Measurements from ENCODE around the gene SMYD4. TPM values are rescaled to one million over a fixed set of nuclear protein-coding genes. Genes with fewer than 3 reads are reported as not detected.
A peak's percentile ranks its signal among the peaks of the same experiment; 100 is the strongest.

Gene SMYD4
- total RNA-seq, 2 donors from 2014 or later = 13.6 to 14.7 TPM

GRCh38 chr17:1758807-1759206 lies 70.9 kb downstream of the SMYD4 start:
- no peak for DNase-seq (ENCODE audit: low spot score)
- Histone ChIP-seq H3K27me3 (replicated peaks; ENCODE audit: insufficient read depth) (no peaks in the 10 kb centered on the region), H3K4me3 (no peak overlapping the region), H3K9me3 (no peaks in the 10 kb centered on the region), H3K27ac (peak overlapping the region; percentile 34 to 57), H3K4me1 (replicated peaks) (no peaks in the 10 kb centered on the region), H3K36me3 (no peaks in the 10 kb centered on the region)
- TF ChIP-seq POLR2A (IDR thresholded peaks at IDR 0.05) (no peak), CTCF (IDR thresholded peaks at IDR 0.05) (no peak), POLR2AphosphoS5 (IDR thresholded peaks at IDR 0.05) (no peak)
- 89% methylated on average over 15 of the region's 15 CpGs for WGBS
- intact Hi-C loops (cut with DNase I) = no loop called here

GRCh38 chr17:1755827-1756262 lies 73.9 kb downstream of the SMYD4 start:
- TF ChIP-seq POLR2A (IDR thresholded peaks at IDR 0.05) = no peak
- no peak for TF ChIP-seq POLR2AphosphoS5 (IDR thresholded peaks at IDR 0.05)
- TF ChIP-seq CTCF (IDR thresholded peaks at IDR 0.05) = no peak
- no peaks in the 10 kb centered on the region for H3K36me3 ChIP-seq
- H3K27me3 ChIP-seq (replicated peaks; ENCODE audit: insufficient read depth) = no peaks in the 10 kb centered on the region
- no peak for DNase-seq (ENCODE audit: low spot score)
- no peak overlapping the region for H3K4me3 ChIP-seq
- intact Hi-C loops (cut with DNase I) = no loop called here
- H3K4me1 ChIP-seq (replicated peaks) = no peaks in the 10 kb centered on the region
- no peaks in the 10 kb centered on the region for H3K9me3 ChIP-seq
- 57% methylated on average over 17 of the region's 17 CpGs for WGBS
- peak overlapping the region; percentile 10 to 62 for H3K27ac ChIP-seq

GRCh38 chr17:1755252-1755826 lies 74.4 kb downstream of the SMYD4 start:
- Histone ChIP-seq H3K9me3 (no peaks in the 10 kb centered on the region), H3K27ac (peak overlapping the region; percentile 10 to 62), H3K27me3 (replicated peaks; ENCODE audit: insufficient read depth) (no peaks in the 10 kb centered on the region), H3K4me1 (replicated peaks) (no peaks in the 10 kb centered on the region), H3K36me3 (no peaks in the 10 kb centered on the region), H3K4me3 (no peak overlapping the region)
- no peak for DNase-seq (ENCODE audit: low spot score)
- TF ChIP-seq CTCF (IDR thresholded peaks at IDR 0.05) (no peak), POLR2AphosphoS5 (IDR thresholded peaks at IDR 0.05) (no peak), POLR2A (IDR thresholded peaks at IDR 0.05) (no peak)
- intact Hi-C loops (cut with DNase I) = no loop called here
- WGBS = 49% methylated on average over 19 of the region's 20 CpGs

- intact Hi-C loops (cut with DNase I) = no loop called here
- peak overlapping the region; percentile 10 to 62 for H3K27ac ChIP-seq
- no peak for TF ChIP-seq POLR2A (IDR thresholded peaks at IDR 0.05)
- TF ChIP-seq POLR2AphosphoS5 (IDR thresholded peaks at IDR 0.05) = no peak
- TF ChIP-seq CTCF (IDR thresholded peaks at IDR 0.05) = no peak
- DNase-seq (ENCODE audit: low spot score) = no peak
- H3K9me3 ChIP-seq = no peaks in the 10 kb centered on the region
- no peak overlapping the region for H3K4me3 ChIP-seq
- no peaks in the 10 kb centered on the region for H3K27me3 ChIP-seq (replicated peaks; ENCODE audit: insufficient read depth)
- WGBS = 49% methylated on average over 24 of the region's 25 CpGs
- H3K36me3 ChIP-seq = no peaks in the 10 kb centered on the region
- H3K4me1 ChIP-seq (replicated peaks) = no peaks in the 10 kb centered on the region
These were observed 75.1 kb downstream of the SMYD4 start for GRCh38 chr17:1754430-1755112.

All from prostate gland (tissue), 2 donors.